ENCODE measurements around the gene MGAT4B. TPM values are rescaled to one million over a fixed set of nuclear protein-coding genes. Genes with fewer than 3 reads are reported as not detected.

Gene MGAT4B
- total and polyA plus RNA-seq, 2 of the 13 experiments (the other 11 are each of a cell fraction or from before 2014, with no cell fraction given): 93.5 to 130 TPM

GRCh38 chr5:179801304-179802206, 5.1 kb downstream of the MGAT4B start (continued):
- TF ChIP-seq ZBTB39 (CRISPR knock-in tag; IDR thresholded peaks at IDR 0.05) (no peak), NFAT5 (CRISPR knock-in tag; IDR thresholded peaks at IDR 0.05) (no peak), TGIF2 (CRISPR knock-in tag; IDR thresholded peaks at IDR 0.05) (no peak), HOMEZ (CRISPR knock-in tag; IDR thresholded peaks at IDR 0.05; ENCODE audit: low read depth) (no peak), ZBTB33 (CRISPR knock-in tag; IDR thresholded peaks at IDR 0.05) (peak; percentile 100), ZNF660 (CRISPR knock-in tag; IDR thresholded peaks at IDR 0.05; ENCODE audit: borderline replicate concordance, low read depth) (no peak), CTCF (CRISPR knock-in tag; IDR thresholded peaks at IDR 0.05) (peak; percentile 75), RAD21 (CRISPR knock-in tag; IDR thresholded peaks at IDR 0.05) (peak; percentile 60), AGO2 (optimal IDR thresholded peaks at IDR 0.05; ENCODE audit: low read depth, low read length) (peak; percentile 85), ZNF44 (CRISPR knock-in tag; IDR thresholded peaks at IDR 0.05) (no peak), STAT5B (CRISPR knock-in tag; IDR thresholded peaks at IDR 0.05) (no peak), STAG1 (CRISPR knock-in tag; IDR thresholded peaks at IDR 0.05) (peak; percentile 62), ZNF577 (CRISPR knock-in tag; IDR thresholded peaks at IDR 0.05; ENCODE audit: borderline replicate concordance, low read depth) (no peak)

Data from HepG2 (cell line).